GM10266 (cell line): ENCODE results near the gene FGR.

Source experiments
- DNase-seq: peaks from one replicate; pipeline ENCODE4 v3.0.0; 2012; ENCODE audit errors: extremely low spot score
- TF ChIP-seq, protein P1 (sequence below): IDR thresholded peaks from 2 replicates; pipeline ENCODE4 v1.5.1; 2012; ENCODE audit warnings: mild to moderate bottlenecking, low read depth; ENCODE audit not compliant: control insufficient read depth, insufficient read depth; ENCODE audit errors: missing control alignments

The FGR gene

DNA sequence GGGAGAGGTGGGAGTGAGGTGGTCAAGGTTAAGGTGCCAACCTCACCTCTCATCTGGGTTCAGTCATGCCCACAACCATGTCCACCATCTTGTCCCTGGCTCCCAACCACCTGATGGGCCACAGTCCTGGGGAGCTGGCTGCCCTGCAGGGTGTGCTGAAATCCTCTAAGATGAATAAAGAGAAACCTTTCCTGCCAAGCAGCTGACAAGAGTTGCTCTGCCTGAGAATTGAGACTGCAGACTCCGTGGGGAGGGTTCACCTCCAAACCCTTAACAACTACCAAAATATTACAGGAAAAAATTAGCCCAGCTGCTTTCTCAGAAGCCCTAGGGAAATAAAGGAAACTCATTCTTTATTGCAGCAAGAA, 15.2 kb upstream of the FGR start:
- TF ChIP-seq, protein P1, sequence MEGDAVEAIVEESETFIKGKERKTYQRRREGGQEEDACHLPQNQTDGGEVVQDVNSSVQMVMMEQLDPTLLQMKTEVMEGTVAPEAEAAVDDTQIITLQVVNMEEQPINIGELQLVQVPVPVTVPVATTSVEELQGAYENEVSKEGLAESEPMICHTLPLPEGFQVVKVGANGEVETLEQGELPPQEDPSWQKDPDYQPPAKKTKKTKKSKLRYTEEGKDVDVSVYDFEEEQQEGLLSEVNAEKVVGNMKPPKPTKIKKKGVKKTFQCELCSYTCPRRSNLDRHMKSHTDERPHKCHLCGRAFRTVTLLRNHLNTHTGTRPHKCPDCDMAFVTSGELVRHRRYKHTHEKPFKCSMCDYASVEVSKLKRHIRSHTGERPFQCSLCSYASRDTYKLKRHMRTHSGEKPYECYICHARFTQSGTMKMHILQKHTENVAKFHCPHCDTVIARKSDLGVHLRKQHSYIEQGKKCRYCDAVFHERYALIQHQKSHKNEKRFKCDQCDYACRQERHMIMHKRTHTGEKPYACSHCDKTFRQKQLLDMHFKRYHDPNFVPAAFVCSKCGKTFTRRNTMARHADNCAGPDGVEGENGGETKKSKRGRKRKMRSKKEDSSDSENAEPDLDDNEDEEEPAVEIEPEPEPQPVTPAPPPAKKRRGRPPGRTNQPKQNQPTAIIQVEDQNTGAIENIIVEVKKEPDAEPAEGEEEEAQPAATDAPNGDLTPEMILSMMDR: no peak
- no peak for DNase-seq

DNA sequence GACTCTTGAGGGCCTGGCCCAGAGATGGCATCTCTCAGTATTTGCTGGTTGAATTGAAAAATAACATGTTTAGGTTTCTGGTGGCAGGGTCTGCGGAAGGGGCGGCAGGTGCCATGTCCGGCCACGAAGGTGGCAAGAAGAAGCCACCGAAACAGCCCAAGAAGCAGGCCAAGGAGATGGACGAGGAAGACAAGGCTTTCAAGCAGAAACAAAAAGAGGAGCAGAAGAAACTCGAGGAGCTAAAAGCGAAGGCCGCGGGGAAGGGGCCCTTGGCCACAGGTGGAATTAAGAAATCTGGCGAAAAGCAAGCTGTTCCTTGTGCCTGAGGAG, 14.3 kb upstream of the FGR start:
- DNase-seq: no peak
- TF ChIP-seq, protein P1: no peak

DNA sequence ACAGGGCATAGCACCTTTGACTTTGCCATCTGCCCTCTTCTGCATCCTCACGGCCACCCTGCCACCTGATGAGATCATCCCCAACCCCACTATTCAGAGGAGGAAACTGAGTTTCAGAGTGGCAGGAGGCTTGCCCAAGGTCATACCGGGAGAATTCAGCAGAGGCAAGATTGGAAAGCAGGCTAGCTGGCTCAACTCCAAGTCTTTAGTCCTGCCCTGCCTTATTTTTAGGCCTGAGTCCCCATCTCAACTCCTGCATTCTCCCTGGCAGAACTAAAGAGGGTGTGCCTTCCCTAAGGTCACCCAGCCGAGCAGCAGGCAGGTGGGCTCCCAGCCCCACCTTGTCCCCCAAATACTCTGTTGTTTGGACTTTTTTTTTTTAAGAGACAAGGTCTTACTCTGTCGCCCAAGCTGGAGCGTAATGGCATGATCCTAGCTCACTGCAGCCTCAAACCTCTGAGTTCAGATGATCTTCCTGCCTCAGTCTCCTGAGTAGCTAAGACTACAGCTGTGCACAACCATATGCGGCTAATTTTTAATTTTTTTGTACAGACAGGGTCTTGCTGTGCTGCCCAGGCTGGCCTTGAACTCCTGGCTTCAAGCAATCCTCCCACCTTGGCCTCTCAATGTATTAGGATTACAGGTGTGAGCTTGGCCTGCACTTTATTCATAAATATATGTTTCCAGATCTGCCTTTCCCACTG, 13.8 kb upstream of the FGR start:
- DNase-seq: no peak
- TF ChIP-seq, protein P1: no peak

DNA sequence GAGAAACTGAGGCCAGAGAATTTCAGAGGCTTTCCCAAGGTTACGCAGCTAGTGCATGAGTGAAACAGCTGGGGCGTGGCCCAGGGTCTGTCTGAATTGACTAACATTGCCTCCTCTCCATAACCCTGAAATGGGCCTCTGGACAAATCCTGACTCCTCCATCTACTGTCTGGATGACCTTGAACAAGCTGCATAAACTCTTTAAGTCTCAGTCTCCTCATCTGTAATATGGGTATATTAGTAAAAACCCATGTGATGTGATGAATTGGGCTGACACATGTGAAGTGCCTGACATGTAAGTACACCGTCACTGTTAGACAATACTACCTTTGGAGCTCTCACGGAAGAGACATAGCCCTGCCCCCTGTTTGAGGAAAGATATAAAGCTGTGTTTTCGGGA, 12.3 kb upstream of the FGR start:
- TF ChIP-seq, protein P1: no peak
- DNase-seq: no peak

DNA sequence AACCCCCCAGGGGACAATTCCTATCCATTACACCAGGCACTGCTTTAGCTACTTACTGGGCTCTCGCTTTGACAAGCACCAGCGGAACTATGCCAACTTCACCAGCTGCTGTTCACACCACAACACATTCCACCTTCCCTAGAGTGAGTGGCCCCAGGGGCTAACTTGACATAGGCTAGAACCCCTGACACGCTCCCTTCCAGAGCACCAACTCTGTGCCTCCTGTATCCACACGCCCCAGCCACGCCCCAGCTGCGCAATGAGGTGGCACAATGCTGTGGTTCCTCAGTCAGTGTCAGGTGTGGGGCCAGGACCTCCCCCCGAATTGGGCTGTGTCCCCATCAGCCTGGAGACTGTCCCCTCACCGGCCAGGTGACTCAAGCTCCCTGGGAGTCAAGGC, 11.7 kb upstream of the FGR start:
- DNase-seq: no peak
- TF ChIP-seq, protein P1: no peak

DNA sequence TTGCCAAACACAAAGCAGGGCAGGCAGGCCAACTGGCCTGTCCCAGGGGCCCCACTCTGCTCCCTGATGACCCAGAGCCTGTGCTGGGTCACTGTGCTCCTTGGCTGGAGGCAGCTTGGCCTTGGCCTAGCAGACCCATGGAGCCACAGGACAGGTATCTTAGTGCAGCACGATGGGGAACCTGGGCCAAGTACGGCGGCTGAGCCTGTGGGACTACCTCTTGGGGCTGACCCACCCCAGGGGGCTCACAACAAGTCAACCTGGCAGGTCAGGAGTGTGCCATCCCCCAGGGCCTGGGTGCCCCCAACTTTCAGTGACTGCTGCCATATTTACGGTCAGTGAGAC, 10.1 kb upstream of the FGR start:
- no peak for DNase-seq
- TF ChIP-seq, protein P1: no peak

DNA sequence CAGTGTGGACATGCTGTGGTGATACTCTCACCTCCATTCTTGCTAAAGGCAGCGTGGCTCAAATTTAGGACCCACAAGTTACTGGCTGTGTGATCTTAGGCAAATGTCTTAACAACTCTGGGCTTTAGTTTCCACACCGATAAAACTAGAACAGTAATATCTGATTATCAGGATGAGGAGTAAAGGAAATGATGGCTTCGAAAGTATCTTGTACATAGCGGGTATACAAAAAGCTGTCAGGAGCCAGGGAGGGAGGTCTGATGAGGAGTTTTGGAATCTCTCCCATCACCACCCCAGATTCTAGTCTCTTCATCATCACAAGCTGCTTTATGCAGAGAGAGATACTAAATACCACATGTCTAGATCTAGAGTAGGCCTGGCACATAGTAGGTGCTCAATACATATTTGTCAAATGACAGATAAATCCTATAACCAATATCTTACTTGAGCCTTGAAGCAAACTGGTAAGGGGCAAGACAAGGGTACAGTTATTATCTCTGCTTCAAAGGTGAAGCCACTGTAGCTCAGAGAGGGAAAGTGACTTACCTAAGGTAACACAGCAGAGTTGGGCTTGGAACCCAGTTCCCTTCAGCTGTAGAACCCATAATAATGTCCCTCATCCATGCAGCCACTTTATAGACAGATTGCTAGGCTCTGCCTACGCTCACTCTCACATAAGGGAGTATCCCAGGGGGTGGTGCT, 9.5 kb upstream of the FGR start:
- TF ChIP-seq, protein P1: no peak
- no peak for DNase-seq
